NCI-H1092 treated with DMSO at 0.1 percent for 48 hours (cell line): ENCODE results near the gene SIGLEC15.

ENCODE experiments used
- DNase-seq: peaks from one replicate; lab custom pipeline; 2025; lab: John Stamatoyannopoulos, UW

SIGLEC15 gene

DNA sequence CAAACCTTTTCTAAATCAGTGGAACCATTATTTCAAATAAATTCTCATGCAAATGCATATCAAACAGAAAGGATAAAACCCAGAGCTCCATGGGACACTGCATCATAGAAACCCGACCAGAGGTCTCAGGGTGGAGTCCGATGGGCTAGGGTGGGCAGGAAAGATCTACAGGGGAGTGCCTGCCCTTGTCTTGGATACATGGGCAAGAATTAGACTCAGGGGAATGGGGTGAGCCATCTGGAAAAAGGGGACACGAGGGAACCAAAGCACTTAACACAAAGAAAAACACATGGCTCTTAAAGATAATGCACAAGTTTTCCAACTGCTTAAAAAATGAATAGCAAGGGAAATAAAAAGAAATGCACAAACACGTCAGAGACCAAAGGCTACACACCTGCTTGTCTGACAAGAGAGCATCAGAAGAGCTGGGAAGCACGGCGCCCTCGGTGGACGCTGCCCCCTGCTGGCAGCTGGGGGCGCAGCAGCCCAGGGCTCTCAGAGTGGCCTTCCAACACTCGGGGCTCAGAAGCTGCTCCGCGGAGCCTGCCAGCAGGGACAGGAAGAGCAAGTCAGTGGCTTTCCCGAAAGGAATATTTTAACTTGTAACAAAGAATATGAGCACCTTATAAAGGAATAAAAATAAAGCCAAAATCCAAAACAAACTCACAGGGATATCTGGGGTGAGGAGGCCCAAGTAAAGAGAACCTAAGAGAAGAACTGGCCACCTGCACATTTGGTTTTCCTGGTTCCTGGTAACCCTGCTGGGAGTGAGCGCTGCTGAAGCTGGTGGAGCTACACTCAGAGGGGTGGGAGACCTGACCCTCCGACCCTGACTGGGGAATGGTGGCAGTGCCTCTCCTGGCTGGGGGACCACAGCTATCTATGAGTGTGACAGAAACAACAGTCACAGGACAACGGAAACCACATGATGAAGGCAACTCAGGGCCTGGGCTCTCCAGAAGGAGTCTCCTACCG, 54.5 kb downstream of the SIGLEC15 start:
- DNase-seq, result peak; percentile 56

DNA sequence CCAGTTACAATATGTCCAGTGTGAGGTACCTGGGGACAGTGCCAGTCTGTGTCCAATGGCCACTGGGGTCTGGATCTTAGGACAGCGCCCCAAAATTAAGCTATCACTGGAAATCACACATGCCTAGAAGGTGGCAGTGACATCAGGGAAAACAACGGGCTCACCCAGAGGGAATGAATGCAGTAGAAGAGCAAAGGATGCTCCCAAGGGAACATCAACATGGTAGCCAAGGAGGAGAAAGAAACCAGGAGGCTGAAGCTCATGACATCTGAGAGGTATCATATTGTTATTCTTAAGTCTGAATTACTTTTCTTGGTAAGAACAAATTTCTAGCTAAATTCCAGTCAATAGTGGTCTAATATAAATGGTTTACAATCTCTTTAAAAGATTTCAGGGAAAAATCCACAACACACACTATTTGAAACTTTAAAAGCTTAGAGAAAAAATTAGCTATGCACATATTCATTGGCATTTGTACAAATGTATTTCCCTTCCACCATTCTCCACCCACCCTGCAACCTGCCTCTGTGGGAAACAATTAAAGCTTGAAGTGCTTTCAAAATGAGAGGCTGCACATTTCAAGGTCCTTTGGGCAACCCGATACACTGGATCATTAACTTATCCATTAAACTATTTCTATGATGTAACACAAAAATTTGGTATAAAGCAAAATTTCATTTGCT, 55.5 kb downstream of the SIGLEC15 start:
- no peak for DNase-seq

- DNase-seq, result no peak
Observed at GRCh38 chr18:45887585-45887984, 62.1 kb downstream of the SIGLEC15 start.

DNA sequence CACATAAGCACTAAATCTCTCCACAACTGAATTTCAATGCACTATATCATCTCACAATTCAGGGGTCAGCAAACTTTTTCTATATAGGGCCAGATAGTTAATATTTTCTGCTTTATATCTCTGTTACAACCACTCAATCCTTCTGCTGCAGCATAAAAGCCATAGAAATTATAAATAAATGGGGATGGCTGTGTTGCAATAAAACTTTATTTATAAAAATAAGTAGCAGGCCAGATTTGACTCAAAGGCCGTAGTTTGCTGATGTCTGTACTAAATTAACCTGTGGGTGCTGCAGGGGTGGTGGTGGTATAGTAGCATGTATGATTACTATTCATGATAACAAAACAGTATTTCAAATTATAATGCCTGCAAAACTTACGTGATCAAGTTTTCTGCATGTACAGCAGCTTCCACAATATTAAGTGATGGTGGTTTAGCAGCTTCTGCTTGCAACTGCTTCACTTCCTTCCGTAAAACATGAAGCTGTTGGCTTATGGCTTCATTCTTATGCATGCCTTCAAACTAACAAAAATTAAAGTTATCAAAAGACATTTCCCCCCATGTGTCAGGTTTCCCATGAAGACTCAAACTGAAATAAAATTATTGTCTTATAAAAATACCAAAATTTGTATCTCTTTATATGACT, 64.1 kb downstream of the SIGLEC15 start:
- DNase-seq, result no peak

DNA sequence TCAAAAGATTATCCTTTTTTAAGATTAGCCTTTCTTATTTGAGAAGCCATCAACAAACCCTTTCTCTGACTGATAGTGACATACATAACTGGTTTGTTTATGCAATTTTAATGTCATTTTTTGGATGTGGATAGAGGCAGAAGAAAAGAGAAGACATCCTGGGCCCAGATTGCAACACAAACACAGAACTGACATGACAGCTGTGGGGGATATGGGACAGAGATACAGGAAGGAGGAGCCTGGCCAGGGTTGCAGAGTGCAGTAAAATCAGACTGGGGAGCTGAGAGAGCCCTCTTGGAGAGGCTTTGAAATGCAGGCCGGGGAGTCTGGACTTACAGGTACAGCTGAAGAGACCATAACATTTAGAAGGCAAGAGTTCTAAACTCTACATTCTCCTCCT, 65.1 kb downstream of the SIGLEC15 start:
- no peak for DNase-seq

DNA sequence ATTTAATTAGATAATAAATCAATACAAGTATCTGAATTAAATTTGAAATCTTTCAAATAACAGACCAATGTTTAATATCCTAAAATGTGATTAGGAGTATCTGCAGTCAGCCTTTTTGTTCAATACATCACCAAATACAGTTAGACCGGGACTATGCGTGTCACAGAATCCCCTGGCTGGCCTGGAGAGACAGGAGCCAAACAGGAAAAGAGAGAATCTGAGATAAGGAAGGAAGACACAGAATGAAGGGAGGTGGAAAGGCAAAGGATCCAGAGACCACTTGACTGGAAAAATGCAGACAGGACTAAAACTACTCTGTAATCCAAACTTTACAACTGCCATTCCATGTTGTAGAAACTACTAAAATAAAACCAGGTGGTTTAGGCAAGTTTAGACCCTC, 66.3 kb downstream of the SIGLEC15 start:
- no peak for DNase-seq
